RPMI7951 (cell line): Measurements from ENCODE around the gene MED25. TPM values are rescaled to one million over a fixed set of nuclear protein-coding genes. Genes with fewer than 3 reads are reported as not detected.

Experiments
- total RNA-seq: library from RNA; depleted of rRNA; stranded (reverse); fragments of >200 nt; shearing (Covaris generic); gene quantifications from 2 replicates; pipeline ENCODE4 v1.2.3, GENCODE V29; 2014; rRNA removed

Gene MED25
- total RNA-seq, 1 experiment from 2014 or later = 22.9 TPM

Other genes with a start within 250 kb of the MED25 start
- gene NOSIP, start 237.7 kb upstream of the MED25 start, total RNA-seq = 159 TPM in 2 replicates
- gene PRRG2, start 237.0 kb upstream of the MED25 start, total RNA-seq = 0.10 TPM in 1 of 2 replicates, not detected in the other
- 1.1 and 2.3 TPM in 2 replicates for gene PRR12, start 227.1 kb upstream of the MED25 start, total RNA-seq
- 81.8 and 84.2 TPM in 2 replicates for gene RRAS, start 178.1 kb upstream of the MED25 start, total RNA-seq
- 7.1 and 16.0 TPM in 2 replicates for gene SCAF1, start 176.1 kb upstream of the MED25 start, total RNA-seq
- 58.4 and 87.0 TPM in 2 replicates for gene IRF3, start 152.4 kb upstream of the MED25 start, total RNA-seq
- 19.7 and 26.8 TPM in 2 replicates for gene BCL2L12, start 152.4 kb upstream of the MED25 start, total RNA-seq
- 334 and 387 TPM in 2 replicates for gene PRMT1, start 141.0 kb upstream of the MED25 start, total RNA-seq
- gene ADM5, start 128.7 kb upstream of the MED25 start, total RNA-seq = 0.72 and 0.78 TPM in 2 replicates
- 18.3 and 21.8 TPM in 2 replicates for gene CPT1C, start 127.2 kb upstream of the MED25 start, total RNA-seq
- gene TSKS, start 55.0 kb upstream of the MED25 start, total RNA-seq = not detected in 2 replicates
- gene AP2A1, start 51.3 kb upstream of the MED25 start, total RNA-seq = 51.8 and 65.5 TPM in 2 replicates
- 33.7 and 34.5 TPM in 2 replicates for gene FUZ, start 5.0 kb upstream of the MED25 start, total RNA-seq
- 89.9 and 100 TPM in 2 replicates for gene PTOV1, start 32.9 kb downstream of the MED25 start, total RNA-seq
- 22.7 and 29.7 TPM in 2 replicates for gene PNKP, start 49.3 kb downstream of the MED25 start, total RNA-seq
- gene AKT1S1, start 59.1 kb downstream of the MED25 start, total RNA-seq = 10.8 and 15.3 TPM in 2 replicates
- 10.3 and 12.3 TPM in 2 replicates for gene TBC1D17, start 59.4 kb downstream of the MED25 start, total RNA-seq
- 0.39 and 1.3 TPM in 2 replicates for gene IL4I1, start 78.6 kb downstream of the MED25 start, total RNA-seq
- 9.5 and 11.6 TPM in 2 replicates for gene ATF5, start 110.9 kb downstream of the MED25 start, total RNA-seq
- 51.0 and 69.7 TPM in 2 replicates for gene NUP62, start 111.2 kb downstream of the MED25 start, total RNA-seq
- gene SIGLEC11, start 142.9 kb downstream of the MED25 start, total RNA-seq = not detected in 2 replicates
- 26.2 and 41.7 TPM in 2 replicates for gene VRK3, start 207.1 kb downstream of the MED25 start, total RNA-seq
- gene ZNF473, start 207.7 kb downstream of the MED25 start, total RNA-seq = 14.2 and 19.1 TPM in 2 replicates